Activated T-cell treated with anti-CD3 and anti-CD28 coated beads, Interleukin-2, amount 50 U/mL, for 24 hours (primary cell): Measurements from ENCODE around the gene PTPRG.
"Not testable (repeated sequence)": the region's sequence is repeated elsewhere in the genome, so short reads cannot be mapped to it uniquely, and the experiment has no call there.

ENCODE experiments used
- DNase-seq: peaks from one replicate; pipeline ENCODE4 v3.0.0-alpha.2; 2020
- H3K27ac Mint-ChIP-seq: 2 replicates; pipeline ENCODE4 v1.8.0; 2020; ENCODE audit warnings: mild to moderate bottlenecking, mixed read lengths
- H3K27me3 Mint-ChIP-seq: 2 replicates; pipeline ENCODE4 v1.8.0; 2020; ENCODE audit warnings: mixed read lengths
- H3K36me3 Mint-ChIP-seq: 2 replicates; pipeline ENCODE4 v1.8.0; 2020; ENCODE audit warnings: low read depth, mixed read lengths
- H3K4me1 Mint-ChIP-seq: 2 replicates; pipeline ENCODE4 v1.8.0; 2020; ENCODE audit warnings: low read depth, mixed read lengths
- H3K4me3 Mint-ChIP-seq: 2 replicates; pipeline ENCODE4 v1.8.0; 2020; ENCODE audit warnings: mild to moderate bottlenecking, moderate library complexity, mixed read lengths
- H3K9me3 Mint-ChIP-seq: 2 replicates; pipeline ENCODE4 v1.8.0; 2020; ENCODE audit warnings: mixed read lengths

PTPRG gene

DNA sequence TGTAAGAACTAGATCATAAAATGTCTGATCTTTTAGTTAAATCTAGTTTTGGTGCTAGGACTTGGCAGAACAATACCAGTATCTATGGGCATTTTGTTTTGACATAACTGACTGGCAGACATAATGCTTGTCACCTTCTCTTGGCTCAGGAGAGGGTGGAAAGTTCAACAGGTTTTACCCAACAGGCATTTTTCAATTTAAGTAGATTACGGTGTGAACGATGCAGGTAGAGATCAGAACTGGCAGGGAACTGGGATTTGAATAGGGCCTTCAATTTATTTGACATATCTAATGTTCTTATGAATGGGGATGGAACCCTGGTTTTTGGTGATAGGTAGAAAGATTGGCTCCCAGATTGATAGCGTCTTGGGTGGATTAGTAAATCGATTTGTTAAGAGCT, 460.9 kb downstream of the PTPRG start:
- Mint-ChIP-seq H3K4me1 (no peaks in the 10 kb centered on the region), H3K36me3 (no peaks in the 10 kb centered on the region), H3K27me3 (no peaks in the 10 kb centered on the region), H3K9me3 (no peaks in the 10 kb centered on the region), H3K4me3 (no peak overlapping the region), H3K27ac (no peak overlapping the region)
- no peak for DNase-seq

DNA sequence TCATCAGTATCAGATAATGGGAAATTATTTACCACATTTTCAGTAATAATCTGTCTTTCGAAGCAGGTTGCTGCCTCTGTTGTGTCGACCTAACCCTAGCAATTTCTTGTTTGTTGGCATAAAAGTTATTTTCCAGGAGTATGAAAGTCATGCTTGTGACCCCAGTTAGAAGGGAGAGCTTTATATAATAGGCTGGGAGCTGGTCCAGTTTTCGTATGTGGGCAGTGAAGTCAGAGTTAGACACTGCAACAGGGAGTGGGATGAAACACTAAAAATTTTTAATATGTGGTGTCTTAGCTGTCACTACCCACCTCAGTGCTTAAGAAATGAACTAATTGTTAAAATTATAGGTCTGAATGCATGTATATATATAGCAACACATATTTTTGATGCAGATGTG, 463.5 kb downstream of the PTPRG start:
- no peaks in the 10 kb centered on the region for H3K9me3 Mint-ChIP-seq
- no peak overlapping the region for H3K4me3 Mint-ChIP-seq
- H3K4me1 Mint-ChIP-seq: no peaks in the 10 kb centered on the region
- DNase-seq: no peak
- H3K36me3 Mint-ChIP-seq: no peaks in the 10 kb centered on the region
- H3K27ac Mint-ChIP-seq: no peak overlapping the region
- no peaks in the 10 kb centered on the region for H3K27me3 Mint-ChIP-seq

DNA sequence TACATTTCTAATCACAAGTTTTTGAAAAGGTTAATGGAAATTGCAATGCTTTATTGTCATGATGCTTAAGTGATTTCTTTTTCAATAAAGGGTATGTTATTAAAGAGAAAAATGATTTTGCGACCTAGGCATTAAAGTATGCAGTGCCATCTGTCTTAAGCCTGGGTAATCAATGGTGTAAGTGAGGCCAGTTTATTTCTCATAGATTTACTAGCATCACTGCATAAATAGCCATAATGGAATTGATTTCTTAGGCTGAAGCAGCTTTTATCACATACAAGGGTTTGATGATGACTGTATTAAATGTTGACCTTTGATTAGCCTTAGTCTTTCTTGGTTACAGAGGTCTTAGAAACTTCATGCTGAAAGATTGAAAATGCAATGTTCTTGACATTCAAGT, 464.5 kb downstream of the PTPRG start:
- Mint-ChIP-seq H3K4me1 (no peaks in the 10 kb centered on the region), H3K27me3 (no peaks in the 10 kb centered on the region), H3K9me3 (no peaks in the 10 kb centered on the region), H3K4me3 (no peak overlapping the region), H3K36me3 (no peaks in the 10 kb centered on the region), H3K27ac (no peak overlapping the region)
- no peak for DNase-seq

DNA sequence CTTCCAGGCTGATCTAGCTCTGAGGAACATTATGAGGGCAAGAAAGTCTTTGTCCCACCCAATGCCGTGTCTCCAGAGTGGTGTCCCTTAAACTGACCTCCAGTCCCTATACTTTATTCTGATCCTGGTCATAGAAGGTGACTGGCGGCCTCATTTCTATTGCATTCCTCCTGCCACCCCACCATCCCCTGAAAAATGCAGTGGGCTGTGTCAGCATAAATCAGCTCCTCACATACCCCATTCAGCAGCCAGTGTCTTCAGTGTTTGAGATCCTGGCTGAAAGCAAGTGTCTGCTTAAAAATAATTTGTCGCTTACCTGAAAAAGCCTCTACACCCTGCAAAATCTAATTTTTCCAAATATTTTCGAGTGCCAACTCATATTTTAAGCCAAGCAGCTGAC, 465.9 kb downstream of the PTPRG start:
- Mint-ChIP-seq H3K9me3 (no peaks in the 10 kb centered on the region), H3K27ac (no peak overlapping the region), H3K4me1 (no peaks in the 10 kb centered on the region), H3K36me3 (no peaks in the 10 kb centered on the region), H3K4me3 (no peak overlapping the region), H3K27me3 (no peaks in the 10 kb centered on the region)
- DNase-seq: no peak

DNA sequence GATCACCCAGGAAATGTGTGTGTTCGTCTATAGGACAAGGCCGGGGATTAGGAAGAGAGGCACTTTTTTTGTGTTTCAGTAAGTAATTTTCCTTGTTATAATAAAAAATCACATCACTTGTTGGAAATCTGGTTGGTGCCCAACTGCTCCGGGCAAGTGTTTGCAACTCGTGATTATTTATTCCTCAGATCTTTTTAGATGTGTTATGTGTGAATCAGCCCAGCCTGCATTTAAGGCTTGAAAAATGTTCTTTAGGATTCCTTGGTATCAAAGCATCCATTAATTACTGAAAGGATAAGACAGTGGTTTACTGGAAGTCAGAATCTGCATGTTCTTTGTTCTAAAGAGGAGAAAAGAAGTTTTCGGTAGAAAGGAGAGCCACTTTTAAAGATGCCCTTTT, 466.4 kb downstream of the PTPRG start:
- Mint-ChIP-seq H3K27me3 (no peaks in the 10 kb centered on the region), H3K4me1 (no peaks in the 10 kb centered on the region), H3K36me3 (no peaks in the 10 kb centered on the region), H3K4me3 (no peak overlapping the region), H3K27ac (no peak overlapping the region), H3K9me3 (no peaks in the 10 kb centered on the region)
- no peak for DNase-seq

DNA sequence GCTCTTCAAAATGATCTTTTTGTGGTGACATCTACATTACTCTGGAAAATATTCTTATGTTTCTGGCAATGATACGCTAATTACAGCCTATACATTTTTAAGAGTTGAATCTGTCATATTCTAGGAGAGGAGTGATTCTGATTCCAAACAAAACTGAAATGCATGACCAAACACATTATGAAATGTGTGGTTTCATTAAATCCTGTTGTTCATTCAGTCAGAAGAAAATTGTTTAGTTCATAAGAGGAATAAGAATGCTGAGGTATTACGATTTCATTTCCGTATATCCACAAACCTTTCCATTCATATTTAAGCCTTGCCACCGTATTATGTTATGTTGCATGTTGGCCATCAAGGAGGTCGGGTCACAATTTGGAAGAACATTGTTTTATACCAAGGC, 466.9 kb downstream of the PTPRG start:
- no peaks in the 10 kb centered on the region for H3K4me1 Mint-ChIP-seq
- H3K4me3 Mint-ChIP-seq: no peak overlapping the region
- no peak overlapping the region for H3K27ac Mint-ChIP-seq
- H3K27me3 Mint-ChIP-seq: no peaks in the 10 kb centered on the region
- no peaks in the 10 kb centered on the region for H3K9me3 Mint-ChIP-seq
- DNase-seq: no peak
- H3K36me3 Mint-ChIP-seq: no peaks in the 10 kb centered on the region

DNA sequence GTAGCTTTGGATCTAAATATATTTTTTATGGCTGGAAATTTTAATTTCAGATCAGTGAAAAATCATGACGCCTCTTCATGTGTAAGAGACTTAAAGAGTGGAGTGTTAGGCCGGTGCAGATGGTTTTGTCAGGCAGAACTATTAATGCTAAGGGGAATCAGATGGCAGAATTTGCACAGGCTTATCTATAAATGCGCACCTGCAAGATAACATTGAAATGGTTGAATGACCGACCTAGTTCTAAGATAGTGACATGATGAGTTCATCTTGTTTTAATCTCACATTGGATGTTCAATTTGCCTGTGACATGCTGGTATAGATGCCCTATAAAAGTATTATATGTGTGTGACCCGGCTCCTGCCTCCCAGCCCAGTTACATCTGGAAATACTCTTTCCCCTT, 471.4 kb downstream of the PTPRG start:
- Mint-ChIP-seq H3K36me3 (no peaks in the 10 kb centered on the region), H3K27ac (no peak overlapping the region), H3K27me3 (no peaks in the 10 kb centered on the region), H3K4me1 (no peaks in the 10 kb centered on the region), H3K9me3 (no peaks in the 10 kb centered on the region), H3K4me3 (no peak overlapping the region)
- DNase-seq: no peak

DNA sequence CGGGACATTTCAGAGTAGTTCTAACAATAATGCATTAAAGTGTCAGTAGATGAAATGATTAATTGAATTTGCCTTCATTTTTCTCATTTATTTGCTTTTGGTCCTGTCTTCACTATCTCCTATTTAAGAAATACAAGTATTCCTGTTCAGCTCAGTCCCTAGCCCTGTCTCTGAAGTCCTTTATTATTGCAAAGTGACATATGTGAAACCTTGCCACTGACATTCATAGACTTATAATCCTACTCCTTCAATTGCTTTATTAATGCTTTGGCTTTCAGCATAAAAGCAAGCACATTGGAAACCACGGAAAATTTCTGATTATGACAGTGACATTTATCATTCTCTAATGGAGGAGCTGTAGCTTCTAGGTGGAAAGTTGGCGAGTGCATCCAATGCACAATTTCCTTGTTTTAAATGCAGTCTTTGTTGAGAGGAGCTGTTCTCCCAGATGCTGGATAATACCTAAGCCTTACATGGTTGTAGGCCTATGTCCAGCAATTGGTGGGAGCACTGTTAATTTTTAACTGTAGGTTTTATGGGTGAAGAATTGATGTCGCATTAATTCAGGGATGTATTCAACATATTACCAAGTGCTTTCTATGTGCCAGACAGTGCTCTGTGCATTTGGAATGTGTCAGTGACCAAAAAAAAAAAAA, 474.2 kb downstream of the PTPRG start:
- Mint-ChIP-seq H3K9me3 (no peaks in the 10 kb centered on the region), H3K27me3 (no peaks in the 10 kb centered on the region), H3K27ac (no peak overlapping the region), H3K36me3 (no peaks in the 10 kb centered on the region), H3K4me3 (no peak overlapping the region), H3K4me1 (no peaks in the 10 kb centered on the region)
- no peak for DNase-seq

DNA sequence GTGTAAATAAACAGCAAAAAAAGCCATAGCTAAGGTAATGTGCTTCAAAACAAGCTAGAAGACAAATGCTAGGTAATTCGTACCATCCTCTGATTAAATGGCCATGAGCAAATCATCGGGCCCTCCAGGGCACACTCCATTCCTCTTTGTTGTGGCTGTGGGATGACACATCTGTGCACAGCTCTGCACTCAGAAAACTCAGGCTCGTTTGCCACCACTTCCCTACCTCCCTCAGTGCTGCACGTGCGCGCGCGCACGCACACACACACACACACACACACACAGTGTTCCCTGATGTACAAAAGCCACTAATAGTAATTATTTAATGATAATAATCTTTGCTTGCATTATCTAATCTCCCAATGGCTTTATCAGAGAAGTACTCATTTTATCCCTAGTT, 475.4 kb downstream of the PTPRG start:
- Mint-ChIP-seq H3K27me3 (no peaks in the 10 kb centered on the region), H3K36me3 (no peaks in the 10 kb centered on the region), H3K9me3 (no peaks in the 10 kb centered on the region), H3K4me1 (no peaks in the 10 kb centered on the region), H3K27ac (no peak overlapping the region), H3K4me3 (no peak overlapping the region)
- no peak for DNase-seq

DNA sequence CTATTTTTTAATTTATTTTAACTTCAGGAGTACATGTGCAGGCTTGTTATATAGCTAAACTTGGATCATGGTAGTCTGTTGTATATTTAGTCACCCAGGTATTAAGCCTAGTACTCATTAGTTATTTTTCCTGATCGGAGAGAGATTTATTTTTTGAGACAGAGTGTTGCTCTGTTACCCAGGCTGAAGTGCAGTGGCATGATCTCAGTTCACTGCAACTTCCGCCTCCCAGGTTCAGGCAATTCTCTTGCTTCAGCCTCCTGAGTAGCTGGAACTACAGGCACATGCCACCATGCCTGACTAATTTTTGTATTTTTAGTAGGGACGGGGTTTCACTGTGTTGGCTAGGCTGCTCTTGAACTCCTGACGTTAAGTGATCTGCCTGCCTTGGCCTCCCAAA, 477.4 kb downstream of the PTPRG start:
- not testable (repeated sequence) for H3K27ac Mint-ChIP-seq, H3K27me3 Mint-ChIP-seq, H3K4me1 Mint-ChIP-seq, H3K9me3 Mint-ChIP-seq, DNase-seq, H3K4me3 Mint-ChIP-seq, H3K36me3 Mint-ChIP-seq

DNA sequence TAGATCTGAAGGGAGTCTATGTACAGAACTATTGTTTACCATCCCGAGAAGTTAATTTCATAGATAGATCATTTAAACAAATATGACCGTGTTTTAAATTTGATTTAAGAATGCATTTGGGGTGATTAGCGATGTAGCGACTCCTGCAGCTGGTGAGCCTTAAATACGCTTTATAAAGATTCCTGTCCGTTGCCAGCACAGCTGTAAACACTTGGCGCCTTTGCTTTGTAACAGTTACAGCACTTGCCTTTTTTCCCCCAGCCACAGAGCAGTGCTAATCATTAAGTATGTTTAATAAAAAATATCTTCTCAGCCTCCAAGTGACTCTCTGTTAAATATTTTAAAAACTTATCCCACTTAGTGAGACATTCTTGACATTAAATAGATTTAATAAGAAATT, 478.2 kb downstream of the PTPRG start:
- H3K9me3 Mint-ChIP-seq: no peaks in the 10 kb centered on the region
- no peaks in the 10 kb centered on the region for H3K36me3 Mint-ChIP-seq
- no peak overlapping the region for H3K4me3 Mint-ChIP-seq
- no peak overlapping the region for H3K27ac Mint-ChIP-seq
- no peaks in the 10 kb centered on the region for H3K27me3 Mint-ChIP-seq
- no peak for DNase-seq
- no peaks in the 10 kb centered on the region for H3K4me1 Mint-ChIP-seq

DNA sequence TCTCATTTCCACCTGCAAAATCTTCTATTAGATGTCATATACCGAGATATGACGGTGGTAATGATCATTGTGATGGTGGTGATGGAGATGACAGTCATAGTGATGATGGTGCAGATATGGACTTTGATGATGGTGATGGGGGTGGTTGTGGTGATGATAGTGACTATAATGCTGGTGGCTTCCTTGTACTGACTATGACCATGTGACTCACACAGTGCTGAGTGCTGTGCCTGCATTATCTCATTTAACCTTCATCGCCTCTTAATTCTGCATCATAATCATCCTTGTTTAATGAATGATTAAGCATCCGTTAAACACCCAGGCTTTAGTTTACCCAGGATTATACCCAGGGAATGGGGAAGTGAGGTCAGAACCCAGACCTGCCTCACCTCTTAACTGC, 480.3 kb downstream of the PTPRG start:
- no peaks in the 10 kb centered on the region for H3K4me1 Mint-ChIP-seq
- no peak overlapping the region for H3K27ac Mint-ChIP-seq
- no peak overlapping the region for H3K4me3 Mint-ChIP-seq
- DNase-seq: no peak
- no peaks in the 10 kb centered on the region for H3K27me3 Mint-ChIP-seq
- no peaks in the 10 kb centered on the region for H3K9me3 Mint-ChIP-seq
- no peaks in the 10 kb centered on the region for H3K36me3 Mint-ChIP-seq

DNA sequence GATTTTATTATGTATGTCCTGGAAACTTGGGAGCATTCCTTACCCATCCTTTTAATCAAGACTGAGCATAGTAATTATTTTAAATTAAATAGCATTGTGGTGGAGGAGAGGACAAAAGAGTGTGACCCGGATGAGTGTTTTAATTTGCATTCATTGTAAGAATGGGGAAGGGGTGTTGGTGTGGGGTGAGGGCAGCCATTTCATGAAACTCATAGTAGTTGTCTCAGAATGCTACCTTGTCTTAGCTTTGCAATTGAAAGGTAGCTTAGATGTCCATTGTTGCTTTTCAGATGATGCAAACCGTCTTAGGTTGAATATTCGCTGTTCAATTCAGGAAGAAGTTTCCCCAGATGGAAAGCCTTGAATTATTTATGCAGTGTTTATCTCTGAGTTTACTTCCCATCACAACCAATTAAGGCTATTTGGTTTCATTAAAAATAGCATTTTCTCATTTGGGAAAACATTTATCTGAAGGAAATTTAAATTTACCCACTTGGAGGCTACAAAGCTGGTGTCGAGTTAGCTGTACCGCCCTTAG, 483.6 kb downstream of the PTPRG start:
- no peak for DNase-seq
- H3K27ac Mint-ChIP-seq: no peak overlapping the region
- H3K36me3 Mint-ChIP-seq: no peaks in the 10 kb centered on the region
- no peaks in the 10 kb centered on the region for H3K27me3 Mint-ChIP-seq
- no peaks in the 10 kb centered on the region for H3K4me1 Mint-ChIP-seq
- H3K4me3 Mint-ChIP-seq: no peak overlapping the region
- H3K9me3 Mint-ChIP-seq: no peaks in the 10 kb centered on the region

DNA sequence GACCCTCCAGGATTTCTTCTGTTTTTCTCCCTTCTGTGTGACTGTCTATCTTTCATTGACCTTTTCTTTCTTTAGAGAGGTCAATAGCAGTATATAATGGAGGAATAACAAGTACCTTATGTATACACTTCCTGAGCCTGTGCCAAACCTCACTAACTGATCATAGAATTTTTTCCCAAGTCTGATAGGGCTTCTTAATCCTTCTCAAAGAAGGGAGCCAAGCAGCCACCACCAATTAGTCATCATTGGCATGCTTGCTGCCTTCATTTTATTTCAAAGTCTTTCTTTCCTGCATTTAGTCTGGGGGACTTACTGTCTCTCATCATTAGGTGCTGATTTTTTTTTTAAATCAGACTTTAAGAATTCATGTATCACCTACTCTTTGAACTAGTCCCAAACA, 485.0 kb downstream of the PTPRG start:
- Mint-ChIP-seq H3K4me3 (no peak overlapping the region), H3K4me1 (no peaks in the 10 kb centered on the region), H3K27me3 (no peaks in the 10 kb centered on the region), H3K27ac (no peak overlapping the region), H3K9me3 (no peaks in the 10 kb centered on the region), H3K36me3 (no peaks in the 10 kb centered on the region)
- DNase-seq: no peak

DNA sequence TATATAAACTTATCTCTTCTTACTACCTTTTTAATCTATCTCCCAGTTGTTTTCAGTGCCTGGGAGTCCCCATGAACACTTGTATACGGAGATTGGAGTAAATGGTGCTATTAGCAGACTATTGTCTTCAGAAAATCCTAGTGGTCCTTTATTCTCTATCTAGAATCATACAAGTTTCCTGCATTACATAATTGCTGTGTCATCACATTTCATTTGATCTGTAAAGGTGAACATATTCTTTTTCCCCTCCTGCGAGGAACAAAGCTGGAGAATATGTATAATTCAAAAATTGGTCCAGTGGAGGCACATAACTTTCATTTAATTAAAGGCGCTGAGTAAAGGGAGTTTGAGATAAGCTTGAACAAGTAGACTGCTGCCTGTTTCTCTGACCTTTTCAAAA, 487.2 kb downstream of the PTPRG start:
- no peak for DNase-seq
- H3K9me3 Mint-ChIP-seq: no peaks in the 10 kb centered on the region
- no peaks in the 10 kb centered on the region for H3K4me1 Mint-ChIP-seq
- H3K27me3 Mint-ChIP-seq: no peaks in the 10 kb centered on the region
- H3K4me3 Mint-ChIP-seq: no peak overlapping the region
- H3K36me3 Mint-ChIP-seq: no peaks in the 10 kb centered on the region
- no peak overlapping the region for H3K27ac Mint-ChIP-seq

DNA sequence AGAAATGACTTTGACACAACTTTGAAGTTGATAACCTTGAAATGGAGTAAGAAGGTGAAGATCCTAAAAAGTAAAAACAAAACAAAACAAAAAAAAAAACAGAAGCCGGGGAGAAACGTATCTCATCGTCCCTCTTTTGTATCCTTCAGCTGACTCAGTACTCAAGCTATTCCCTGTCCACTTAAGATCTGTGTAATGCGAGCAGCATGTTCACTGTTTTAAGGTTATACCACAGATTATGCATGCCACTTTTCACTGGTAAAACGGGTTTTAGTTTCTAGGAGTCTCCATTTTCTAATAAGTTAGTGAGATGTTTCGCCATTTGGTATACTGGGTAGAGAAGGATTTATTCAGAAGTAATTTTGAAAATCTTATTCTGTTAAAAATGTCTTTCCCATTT, 487.7 kb downstream of the PTPRG start:
- Mint-ChIP-seq H3K36me3 (no peaks in the 10 kb centered on the region), H3K27me3 (no peaks in the 10 kb centered on the region), H3K4me1 (no peaks in the 10 kb centered on the region), H3K27ac (no peak overlapping the region), H3K4me3 (no peak overlapping the region), H3K9me3 (no peaks in the 10 kb centered on the region)
- no peak for DNase-seq
